ENCODE measurements around the gene PRKCE.
"Not testable (repeated sequence)": the region's sequence is repeated elsewhere in the genome, so short reads cannot be mapped to it uniquely, and the experiment has no call there.

The PRKCE gene

DNA sequence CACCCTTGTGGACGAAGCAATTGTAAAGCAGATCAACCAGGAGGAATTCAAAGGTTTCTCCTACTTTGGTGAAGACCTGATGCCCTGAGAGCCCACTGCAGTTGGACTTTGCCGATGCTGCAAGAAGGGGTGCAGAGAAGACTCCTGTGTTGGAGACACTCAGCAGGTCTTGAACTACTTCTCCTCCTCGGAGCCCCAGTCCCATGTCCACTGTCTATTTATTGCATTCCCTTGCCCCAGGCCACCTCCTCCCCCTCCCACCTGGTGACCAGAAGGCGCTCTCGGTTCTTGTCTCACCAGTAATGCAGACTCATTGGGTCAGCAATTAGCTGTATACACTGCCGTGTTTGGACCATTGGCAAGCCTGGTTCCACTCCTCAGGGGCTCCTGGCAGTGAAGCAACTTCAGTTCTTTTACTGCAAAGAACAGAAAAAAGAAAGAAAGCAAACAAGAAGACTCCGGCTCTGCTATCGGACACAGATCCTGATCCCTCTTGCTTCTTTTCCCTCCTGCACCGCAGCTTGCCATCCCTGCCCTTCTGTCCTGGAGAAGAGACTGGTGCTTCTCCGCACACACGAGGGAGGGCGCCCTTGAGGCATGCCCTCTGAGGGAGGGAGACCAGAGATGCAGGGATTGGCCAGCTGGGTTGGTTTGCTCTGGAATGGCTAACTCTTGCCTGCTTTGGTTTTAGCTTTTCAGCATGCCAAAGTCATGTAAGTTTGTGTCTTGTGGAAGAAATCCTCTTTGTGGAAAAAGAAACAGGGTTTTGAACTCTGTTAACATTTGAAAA is 533.5 kb downstream of the PRKCE start:
- DNase-seq = no peak

DNA sequence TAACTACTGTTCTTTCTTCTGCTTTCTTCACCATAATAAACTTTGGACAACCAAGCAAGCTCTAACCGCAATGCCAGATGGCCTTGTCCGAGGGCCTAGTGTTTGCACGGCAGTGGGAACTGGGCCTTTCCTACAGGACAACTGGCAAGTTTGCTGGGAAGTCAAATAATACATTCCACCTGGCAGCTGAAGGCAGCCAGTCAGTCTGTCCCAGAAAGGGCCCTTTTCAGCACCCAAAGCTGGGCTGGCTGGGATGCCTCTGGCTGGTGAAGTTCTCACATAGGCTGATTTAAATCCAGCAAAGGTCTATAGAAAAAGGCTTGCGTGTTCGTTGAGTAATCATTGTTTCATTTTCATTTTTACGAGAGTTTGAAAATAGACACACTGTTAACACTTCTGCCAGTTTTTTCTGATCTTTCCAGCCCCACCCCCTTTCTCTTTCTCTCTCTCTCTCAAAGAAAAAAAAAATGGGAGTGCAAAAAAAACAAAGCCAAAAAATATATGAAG is 535.7 kb downstream of the PRKCE start:
- no peak for DNase-seq

DNA sequence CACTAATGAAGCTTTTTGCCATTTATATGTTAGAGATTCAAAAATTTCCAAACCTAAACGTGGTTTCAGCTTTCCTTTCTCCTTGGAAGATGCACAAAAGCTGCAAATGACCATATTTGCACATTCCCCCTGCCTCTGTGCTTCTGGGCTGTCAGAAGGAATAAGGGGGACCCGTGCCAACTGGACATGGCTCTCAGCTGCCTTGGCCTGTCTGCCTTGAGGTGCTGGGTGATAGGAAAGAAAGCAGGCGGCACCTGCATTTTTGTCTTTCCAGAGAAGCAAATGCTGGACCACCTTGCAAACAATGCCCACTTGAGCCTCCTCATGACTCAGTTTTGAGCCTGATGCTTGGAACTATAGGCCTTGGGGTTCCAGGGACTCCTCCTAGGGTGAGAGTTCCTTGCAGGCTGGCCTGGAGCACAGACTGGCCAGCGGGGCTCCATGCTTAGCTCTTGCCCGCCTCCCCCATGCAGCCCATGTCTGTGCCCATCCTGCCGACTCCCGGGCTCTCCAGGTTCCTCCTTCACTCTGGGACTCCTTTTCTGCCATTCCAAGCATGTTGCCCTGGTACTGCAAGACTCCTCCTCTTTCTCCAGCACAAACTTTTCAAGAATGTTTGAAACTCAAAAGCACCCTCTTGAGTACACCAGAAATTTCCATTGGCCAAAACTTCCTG is 536.7 kb downstream of the PRKCE start:
- DNase-seq = no peak

DNA sequence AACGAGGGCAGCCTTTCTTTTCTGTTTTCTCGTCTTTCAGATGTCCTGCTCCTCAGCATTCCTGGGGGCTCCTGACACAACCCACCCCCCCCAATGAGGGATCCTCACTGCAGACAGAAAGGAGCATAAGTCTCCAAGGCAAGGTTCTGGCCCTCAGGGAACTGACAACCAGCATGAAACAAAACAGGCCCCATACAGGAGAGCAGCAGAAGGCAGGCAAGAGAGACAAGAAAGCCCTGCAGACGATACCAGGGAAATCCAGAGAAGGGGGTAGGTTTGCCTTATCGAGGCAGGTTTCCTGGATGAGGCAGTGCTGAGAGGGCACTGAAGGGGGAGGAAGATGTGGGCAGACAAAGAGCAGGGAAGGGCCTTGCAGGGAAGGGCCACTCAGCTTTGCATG is 541.9 kb downstream of the PRKCE start:
- DNase-seq = no peak

DNA sequence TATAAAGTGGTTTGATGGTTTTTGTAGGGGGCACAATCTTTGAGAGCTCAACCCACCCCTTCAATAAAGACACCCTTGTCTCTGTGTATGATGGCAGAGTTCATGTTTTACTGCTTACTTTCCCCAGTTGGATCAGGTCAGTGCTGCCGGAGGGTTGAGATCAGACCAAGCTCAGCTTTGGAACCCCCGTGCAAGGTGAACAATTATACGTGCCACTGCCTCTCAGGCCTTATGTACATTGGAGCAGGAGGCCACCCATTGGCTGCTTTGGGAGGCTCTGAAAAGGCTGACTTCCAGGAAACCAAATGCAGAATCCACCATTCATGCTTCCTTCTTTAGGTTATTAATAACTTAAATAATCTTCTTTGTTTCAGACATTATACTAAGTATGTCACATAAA is 542.4 kb downstream of the PRKCE start:
- no peak for DNase-seq

DNA sequence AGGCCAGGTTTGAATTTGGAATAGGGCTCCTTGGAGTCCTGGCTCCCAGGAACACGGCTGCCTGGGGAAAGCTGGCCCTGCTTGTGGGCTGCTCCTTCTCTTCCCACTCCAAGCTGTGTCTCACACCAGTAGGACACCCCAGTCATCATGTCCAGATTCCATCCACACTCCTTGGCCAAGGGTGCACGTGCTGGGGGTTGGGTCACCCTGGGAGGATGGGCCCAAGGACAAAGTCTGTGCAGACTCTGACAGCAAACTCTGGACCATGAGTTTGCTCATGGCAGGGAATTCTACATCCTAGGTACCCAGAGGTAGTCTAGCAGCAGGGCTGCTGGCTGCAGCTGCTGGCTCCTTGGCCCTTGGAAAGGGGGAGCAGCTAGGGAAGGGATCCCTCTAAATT is 543.4 kb downstream of the PRKCE start:
- DNase-seq = no peak

DNA sequence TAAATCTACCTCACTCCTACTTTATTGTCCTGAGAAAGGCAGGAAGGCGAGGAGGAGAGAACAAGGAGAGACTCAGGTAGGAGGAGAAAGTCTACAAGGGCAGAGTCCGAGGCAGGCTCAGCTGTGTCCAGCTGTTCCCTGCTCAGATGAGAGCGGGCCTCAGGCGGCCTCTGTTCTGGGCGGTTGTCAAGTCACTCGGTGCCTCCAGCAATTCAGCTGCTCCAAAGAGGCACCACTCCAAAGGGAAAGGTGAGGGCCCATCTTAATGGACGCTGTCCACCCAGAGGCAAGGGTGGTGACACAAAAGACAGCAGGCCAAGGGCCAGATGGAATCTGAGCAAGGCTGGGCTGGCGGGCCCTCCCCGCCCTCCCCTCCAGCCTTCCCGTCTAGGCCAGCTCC is 544.3 kb downstream of the PRKCE start:
- no peak for DNase-seq

DNA sequence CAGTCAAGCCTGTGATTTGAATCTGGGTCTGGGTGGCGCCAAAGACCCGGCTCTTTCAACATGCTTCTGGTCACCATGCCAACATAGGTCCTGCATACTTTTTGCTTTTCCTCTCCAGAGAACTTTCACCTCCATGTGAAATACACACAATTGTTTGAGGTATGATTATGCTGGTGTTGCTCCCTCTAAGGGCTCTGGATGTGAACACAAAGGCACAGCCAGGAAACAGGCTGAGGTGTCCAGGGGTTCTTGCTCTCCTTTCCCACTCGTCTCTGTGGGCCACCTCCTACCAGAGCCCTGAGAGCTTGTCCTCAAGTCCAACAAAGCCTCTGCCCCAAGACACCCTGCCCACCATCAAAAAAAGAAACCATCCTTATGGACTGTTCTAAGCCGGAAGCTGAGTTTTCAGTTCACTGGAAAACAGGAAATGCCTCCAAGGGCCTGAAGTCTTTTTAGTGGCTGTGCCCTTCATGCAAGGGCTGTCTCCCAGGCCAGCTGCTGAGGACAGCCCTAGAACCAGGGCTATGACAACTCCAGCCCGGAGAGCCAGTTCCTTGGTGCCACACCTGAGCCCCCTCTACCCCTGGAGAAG is 545.5 kb downstream of the PRKCE start:
- DNase-seq = no peak

DNA sequence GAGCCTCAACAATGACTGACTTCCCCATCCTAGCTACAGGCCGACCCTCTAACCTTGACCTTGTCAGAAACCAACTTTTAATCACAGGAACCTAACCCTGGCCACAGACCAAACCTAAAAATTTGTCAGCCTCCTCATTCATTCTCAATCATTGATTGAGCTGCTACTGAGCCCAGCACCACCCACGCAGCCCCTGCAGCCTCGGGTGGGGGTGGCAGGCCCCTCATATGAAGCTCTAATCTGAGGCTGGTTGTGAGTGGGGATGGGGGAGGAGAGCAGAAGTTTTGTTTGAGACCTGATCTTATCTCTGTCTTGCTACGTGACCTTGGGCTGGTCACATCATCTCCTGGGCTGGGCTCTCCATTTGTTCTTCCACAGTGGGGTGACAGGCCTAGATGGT is 546.2 kb downstream of the PRKCE start:
- DNase-seq = no peak

DNA sequence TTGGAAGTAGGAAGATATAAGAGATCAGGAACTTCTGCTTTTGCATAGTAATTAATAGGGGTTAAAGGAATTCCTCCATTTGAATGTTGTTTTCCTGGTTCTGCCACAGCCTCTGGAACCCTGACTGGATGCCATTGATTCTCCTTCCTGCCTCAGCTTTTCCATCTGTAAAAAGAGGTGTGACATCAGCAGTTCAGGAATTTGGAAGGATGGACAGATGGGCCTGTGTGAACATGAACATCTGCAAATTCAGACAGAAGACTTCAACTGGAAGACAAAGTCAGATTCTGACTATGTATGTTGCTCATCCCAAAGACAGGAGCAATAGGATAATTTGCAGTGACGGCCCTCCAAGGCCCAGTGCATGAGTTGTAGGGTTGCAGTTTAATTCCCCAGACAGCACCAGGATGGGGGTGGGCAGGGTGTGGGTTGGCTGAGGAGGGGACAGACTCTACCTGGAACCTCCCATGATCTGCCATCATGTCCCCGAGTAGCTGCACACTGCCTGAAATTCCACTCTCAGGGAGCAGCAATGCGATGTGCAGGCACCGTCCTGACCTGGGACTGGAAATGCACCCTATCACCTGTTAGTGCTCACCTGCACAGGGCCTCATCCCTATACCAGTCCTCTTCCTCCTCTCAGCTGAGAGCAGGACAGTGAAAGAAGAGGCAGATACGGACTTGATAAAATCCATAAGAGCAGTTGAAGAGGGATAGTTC is 546.8 kb downstream of the PRKCE start:
- DNase-seq = no peak

DNA sequence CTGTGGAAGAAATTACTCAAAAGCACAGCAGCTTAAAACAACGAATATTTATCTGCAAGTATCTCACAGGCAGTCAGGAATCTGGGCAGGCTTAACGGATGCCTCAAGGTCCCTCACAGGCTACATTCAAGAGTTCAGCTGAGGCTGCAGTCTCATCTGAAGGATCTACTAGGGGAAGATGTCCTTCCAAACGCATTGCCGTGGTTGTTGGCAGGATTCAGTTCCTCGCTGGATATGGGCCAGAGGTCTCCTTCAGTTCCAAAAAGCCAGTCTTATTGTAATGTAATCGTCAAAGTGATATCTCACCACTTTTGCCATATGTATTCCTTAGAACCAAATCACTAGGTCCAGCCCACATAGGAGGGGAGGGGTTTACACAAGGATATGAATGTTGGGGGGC is 547.5 kb downstream of the PRKCE start:
- no peak for DNase-seq

DNA sequence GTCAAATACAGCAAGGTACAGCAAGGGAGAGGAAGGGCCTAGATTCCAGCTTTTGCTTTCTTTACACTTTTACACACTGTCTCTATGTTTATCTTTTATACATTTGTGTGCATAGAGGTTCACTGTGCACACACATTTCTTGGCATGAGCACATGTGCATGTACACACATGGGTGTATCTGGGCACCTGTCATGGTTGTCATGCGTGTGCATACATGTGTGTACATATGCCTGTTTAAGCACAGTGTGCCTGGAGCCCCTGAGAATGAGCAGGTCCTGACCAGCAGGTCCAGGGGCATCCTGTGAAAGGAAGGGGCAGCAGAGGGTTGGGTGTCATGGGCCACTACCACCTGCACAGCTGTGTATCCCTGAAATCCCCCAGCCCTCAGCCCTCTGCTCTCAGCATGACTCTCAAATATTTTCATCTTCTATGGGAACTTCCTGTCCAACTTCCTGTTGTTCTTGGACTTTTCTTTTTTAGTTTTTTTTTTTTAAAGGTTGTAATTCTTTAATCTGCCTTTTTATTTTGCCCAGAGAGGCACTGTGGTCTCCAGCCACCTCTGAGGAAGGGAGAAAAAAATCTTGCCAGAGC is 548.7 kb downstream of the PRKCE start:
- DNase-seq = no peak

DNA sequence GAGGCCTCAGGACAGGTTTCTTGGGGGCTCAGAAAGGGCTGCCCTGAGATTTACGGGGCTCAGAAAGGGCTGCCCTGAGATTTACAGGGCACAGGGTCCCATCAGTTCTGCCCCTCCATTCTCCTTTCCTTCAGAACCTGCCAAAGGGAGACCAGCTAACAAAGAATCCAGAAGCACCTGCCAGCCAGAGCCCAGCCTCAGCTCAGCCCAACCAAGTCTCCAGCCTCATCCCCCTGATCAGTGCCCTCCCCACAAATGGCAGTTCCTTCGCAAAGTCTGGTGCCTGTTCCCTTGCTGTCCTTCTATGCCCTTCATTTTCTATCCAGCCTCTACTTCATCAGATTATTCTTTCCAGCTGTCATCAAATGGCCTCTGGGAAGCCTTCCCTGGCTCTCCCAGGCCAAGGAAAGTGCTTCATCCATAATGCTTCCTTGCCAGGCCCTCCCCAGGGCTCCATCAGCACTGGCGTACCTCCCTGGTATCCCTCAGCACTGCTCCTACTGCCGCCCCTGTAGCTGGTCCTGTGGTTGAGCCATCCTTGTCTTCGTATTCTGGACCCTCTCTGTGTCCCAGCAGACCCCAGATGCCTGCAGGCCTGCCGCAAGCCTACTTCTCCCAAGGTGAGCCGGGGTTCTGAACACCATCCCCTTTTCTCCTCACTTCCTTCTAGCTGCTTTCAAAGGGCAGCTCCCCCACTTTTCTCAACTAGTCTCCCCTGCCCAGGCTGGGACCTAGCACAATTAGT is 549.6 kb downstream of the PRKCE start:
- DNase-seq = no peak

DNA sequence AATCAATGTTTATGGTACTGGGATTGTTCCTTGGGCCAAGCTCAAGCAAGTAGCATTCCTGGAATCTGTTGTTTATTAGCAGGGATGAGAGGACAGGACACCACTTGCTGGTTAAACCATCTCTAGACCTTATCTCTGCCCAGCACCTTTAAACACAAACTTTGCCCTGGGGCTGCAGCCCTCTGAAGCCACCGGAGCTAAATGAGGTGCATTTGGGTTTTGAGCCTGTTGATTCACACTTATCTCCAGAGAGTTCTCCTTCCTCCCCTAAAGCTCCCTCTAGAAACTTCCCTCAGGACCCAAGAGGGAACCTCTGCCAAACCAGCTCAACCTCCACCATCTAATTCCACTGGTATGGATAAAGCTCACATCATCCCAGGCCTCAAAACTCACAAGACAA is 551.0 kb downstream of the PRKCE start:
- no peak for DNase-seq

DNA sequence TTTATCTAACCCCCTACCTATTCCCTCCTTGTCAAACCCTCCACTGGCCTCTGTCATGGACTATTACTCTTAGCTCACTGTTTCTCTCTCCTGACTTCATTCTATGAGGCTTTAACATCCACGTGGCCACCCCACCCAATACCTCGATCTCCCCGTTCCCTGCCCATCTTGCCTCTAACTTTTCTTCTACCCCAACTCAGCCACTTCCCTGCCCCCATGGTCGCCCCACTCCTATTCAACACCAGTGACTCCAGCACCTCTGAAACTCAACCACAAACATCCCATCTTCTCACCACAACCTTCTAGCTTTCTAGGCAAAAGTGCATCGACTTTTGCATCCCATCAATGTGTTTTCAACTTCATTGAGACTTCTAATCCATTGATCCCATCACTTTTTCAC is 551.5 kb downstream of the PRKCE start:
- no peak for DNase-seq

DNA sequence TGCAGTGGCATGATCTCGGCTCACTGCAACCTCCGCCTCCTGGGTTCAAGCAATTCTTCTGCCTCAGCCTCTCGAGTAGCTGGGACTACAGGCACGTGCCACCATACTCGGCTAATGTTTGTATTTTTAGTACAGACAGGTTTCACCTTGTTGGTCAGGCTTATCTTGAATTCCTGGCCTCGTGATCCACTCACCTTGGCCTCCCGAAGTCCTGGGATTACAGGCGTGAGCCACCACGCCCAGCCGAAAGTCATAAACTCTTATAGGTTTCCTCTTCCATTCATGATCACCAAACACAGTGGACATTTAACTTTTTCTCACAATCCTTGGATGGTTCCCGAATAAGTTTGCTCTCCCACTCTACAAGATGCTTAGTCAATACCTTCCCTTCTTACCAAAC is 552.2 kb downstream of the PRKCE start:
- not testable (repeated sequence) for DNase-seq

DNA sequence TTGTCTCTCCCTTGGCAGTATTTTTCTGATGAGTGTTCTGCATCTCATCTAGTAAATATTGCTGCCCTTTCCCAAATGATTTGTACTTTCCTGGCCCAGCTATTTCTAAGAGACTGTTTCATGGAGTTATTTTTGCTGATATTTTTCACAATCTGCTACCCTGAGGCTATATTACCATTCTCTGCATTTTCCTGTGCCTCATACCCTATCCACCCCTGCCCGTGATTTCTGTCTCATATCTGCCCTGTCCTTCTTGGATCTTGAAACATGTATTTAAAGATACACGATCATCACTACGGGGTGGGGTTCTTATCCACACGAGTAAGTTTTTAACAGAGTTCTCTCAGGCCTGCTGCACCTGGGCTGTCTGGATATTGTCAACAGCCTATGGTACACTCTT is 556.1 kb downstream of the PRKCE start:
- DNase-seq = no peak

DNA sequence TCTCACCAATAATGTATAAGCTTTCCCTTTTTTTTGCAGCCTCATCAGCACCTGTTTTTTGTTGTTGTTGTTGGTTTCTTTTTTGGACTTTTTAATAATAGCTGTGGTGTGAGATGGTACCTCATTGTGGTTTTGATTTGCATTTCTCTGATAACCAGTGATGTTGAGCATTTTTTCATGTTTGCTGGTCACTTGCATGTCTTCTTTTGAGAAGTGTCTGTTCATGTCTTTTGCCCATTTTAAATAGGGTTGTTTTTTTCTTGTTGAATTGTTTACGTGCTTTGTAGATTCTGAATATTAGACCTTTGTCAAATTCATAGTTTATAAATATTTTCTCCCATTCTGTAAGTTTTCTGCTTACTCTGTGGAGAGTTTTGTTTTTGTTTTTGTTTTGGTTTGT is 557.3 kb downstream of the PRKCE start:
- no peak for DNase-seq

DNA sequence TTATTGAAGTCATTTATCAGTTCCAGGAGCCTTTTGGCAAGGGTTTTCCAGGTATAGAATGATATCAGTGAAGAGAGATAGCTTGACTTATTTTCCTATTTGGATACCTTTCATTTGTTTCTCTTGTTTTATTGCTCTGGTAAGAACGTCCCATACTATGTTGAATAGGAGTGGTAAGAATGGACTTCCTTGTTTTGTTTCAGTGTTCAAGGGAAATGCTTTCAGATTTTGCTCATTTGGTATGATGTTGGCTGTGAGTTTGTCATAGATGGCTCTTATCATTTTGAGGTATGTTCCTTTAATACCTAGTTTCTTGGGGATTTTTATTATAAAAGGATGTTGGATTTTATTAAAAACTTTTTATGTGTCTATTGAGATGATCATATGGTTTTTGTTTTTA is 558.6 kb downstream of the PRKCE start:
- no peak for DNase-seq

DNA sequence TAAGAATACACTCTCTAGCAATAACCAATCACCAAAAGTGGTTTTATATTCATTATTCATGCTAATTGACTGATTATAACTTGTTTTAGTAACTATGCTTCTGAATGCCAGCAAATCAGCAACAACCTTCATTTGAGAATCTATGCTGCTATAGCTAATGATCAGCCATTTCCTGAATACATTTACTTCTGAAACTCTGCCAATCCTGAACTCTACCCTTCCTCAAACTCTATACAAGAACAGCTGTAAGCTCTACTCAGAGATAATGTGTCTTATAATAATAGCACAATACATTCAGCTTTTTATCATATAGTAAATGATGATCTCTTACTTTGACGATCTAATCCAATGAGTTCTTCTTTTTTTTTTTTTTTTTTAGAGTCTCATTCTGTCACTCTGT is 560.0 kb downstream of the PRKCE start:
- DNase-seq = no peak

DNA sequence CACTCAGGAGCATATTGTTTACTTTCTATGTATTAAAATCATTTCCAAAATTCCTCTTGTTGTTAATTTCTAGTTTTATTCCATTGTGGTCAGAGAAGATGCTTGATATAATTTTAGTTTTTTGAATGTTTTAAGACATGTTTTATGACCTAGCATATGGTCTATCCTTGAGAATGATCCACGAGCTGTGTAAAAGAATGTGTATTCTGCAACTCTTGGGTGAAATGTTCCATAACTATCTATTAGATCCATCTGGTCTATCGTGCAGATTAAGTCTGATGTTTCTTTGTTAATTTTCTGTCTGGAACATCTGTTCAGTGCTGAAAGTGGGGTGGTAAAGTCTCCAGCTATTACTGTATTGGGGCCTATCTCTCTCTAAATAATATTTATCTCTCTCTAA is 562.4 kb downstream of the PRKCE start:
- no peak for DNase-seq

DNA sequence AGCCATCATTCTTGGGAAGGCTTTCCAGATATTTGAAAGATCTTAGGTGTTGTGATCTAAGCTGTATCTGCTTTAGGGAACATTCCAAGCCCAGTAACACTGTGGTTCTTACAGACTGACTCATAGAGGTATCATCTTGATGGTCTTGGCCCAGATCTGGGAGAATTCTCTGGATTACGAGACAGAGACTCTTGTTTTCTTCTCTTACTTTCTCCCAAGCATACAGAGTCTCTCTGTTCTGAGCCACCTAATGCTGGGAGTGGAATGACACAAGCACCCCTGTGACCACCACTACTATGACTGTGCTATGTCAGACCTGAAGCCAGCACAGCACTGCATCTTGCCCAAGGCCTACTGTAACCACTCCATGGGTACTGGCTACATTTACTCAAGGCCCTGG is 564.7 kb downstream of the PRKCE start:
- DNase-seq = peak; percentile 57

All from NCI-H226 (cell line).